Erythroblast (primary cell): ENCODE results near the gene GLP2R.

Experiments
- GATA1 ChIP-seq: IDR thresholded peaks from 2 replicates; pipeline ENCODE4 v1.6.1; 2011; ENCODE audit warnings: low read depth, mild to moderate bottlenecking, control low read depth, low read length, moderate library complexity
- POLR2A ChIP-seq: IDR thresholded peaks from 2 replicates; pipeline ENCODE4 v1.6.1; 2011; ENCODE audit warnings: mild to moderate bottlenecking, low read length

GRCh38 chr17:9907883-9908648 lies 82.3 kb downstream of the GLP2R start:
- TF ChIP-seq POLR2A (no peak), GATA1 (no peak)
